WTC11 (cell line): Measurements from ENCODE around the gene KCNIP3.
"Not testable (repeated sequence)": the region's sequence is repeated elsewhere in the genome, so short reads cannot be mapped to it uniquely, and the experiment has no call there.

Experiments
- ETV6 ChIP-seq: sonication (generic); formaldehyde crosslinking; IDR thresholded peaks from 2 replicates; pipeline ENCODE4 v1.8.1; 2022; ENCODE audit warnings: mild to moderate bottlenecking, missing genetic modification reagents
- TF ChIP-seq, protein P1 (sequence below): sonication (generic); formaldehyde crosslinking; IDR thresholded peaks from 2 replicates; pipeline ENCODE4 v1.8.1; 2022; ENCODE audit warnings: low read depth, missing genetic modification reagents, borderline replicate concordance
- TF ChIP-seq, protein P2 (sequence below): fragments of 200-600 bp; IDR thresholded peaks from 2 replicates; pipeline ENCODE4 v1.8.0; 2022; ENCODE audit warnings: antibody characterized with exemption
- TF ChIP-seq, protein P3 (sequence below): sonication (generic); formaldehyde crosslinking; IDR thresholded peaks from 2 replicates; pipeline ENCODE4 v1.8.0; 2022; ENCODE audit warnings: mild to moderate bottlenecking, missing genetic modification reagents

DNA sequence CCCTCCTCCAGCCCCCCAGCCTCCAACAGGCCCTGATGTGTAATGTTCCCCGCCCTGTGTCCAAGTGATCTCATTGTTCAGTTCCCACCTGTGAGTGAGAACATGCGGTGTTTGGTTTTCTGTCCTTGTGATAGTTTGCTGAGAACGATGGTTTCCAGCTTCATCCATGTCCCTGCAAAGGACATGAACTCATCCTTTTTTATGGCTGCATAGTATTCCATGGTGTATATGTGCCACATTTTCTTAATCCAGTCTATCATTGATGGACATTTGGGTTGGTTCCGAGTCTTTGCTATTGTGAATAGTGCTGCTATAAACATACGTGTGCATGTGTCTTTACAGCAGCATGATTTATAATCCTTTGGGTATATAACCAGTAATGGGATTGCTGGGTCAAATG lies 58.3 kb downstream of the KCNIP3 start:
- TF ChIP-seq, protein P1, sequence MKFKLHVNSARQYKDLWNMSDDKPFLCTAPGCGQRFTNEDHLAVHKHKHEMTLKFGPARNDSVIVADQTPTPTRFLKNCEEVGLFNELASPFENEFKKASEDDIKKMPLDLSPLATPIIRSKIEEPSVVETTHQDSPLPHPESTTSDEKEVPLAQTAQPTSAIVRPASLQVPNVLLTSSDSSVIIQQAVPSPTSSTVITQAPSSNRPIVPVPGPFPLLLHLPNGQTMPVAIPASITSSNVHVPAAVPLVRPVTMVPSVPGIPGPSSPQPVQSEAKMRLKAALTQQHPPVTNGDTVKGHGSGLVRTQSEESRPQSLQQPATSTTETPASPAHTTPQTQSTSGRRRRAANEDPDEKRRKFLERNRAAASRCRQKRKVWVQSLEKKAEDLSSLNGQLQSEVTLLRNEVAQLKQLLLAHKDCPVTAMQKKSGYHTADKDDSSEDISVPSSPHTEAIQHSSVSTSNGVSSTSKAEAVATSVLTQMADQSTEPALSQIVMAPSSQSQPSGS (CRISPR knock-in tag) = not testable (repeated sequence)
- TF ChIP-seq, protein P2, sequence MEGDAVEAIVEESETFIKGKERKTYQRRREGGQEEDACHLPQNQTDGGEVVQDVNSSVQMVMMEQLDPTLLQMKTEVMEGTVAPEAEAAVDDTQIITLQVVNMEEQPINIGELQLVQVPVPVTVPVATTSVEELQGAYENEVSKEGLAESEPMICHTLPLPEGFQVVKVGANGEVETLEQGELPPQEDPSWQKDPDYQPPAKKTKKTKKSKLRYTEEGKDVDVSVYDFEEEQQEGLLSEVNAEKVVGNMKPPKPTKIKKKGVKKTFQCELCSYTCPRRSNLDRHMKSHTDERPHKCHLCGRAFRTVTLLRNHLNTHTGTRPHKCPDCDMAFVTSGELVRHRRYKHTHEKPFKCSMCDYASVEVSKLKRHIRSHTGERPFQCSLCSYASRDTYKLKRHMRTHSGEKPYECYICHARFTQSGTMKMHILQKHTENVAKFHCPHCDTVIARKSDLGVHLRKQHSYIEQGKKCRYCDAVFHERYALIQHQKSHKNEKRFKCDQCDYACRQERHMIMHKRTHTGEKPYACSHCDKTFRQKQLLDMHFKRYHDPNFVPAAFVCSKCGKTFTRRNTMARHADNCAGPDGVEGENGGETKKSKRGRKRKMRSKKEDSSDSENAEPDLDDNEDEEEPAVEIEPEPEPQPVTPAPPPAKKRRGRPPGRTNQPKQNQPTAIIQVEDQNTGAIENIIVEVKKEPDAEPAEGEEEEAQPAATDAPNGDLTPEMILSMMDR = not testable (repeated sequence)
- not testable (repeated sequence) for TF ChIP-seq ETV6 (CRISPR knock-in tag)
- TF ChIP-seq, protein P3, sequence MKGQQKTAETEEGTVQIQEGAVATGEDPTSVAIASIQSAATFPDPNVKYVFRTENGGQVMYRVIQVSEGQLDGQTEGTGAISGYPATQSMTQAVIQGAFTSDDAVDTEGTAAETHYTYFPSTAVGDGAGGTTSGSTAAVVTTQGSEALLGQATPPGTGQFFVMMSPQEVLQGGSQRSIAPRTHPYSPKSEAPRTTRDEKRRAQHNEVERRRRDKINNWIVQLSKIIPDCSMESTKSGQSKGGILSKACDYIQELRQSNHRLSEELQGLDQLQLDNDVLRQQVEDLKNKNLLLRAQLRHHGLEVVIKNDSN (CRISPR knock-in tag) = not testable (repeated sequence)
